Daoy (cell line): ENCODE measurements around the gene GRB7. TPM values are rescaled to one million over a fixed set of nuclear protein-coding genes. Genes with fewer than 3 reads are reported as not detected.
"Not testable (repeated sequence)": the region's sequence is repeated elsewhere in the genome, so short reads cannot be mapped to it uniquely, and the experiment has no call there.

Source experiments
- DNase-seq: peaks from one replicate; pipeline ENCODE4 v3.0.0-alpha.2; 2015; ENCODE audit warnings: low read depth
- total RNA-seq: library from RNA; depleted of rRNA; stranded (reverse); fragments of >200 nt; shearing (Covaris generic); gene quantifications from 2 replicates; pipeline ENCODE4 v1.2.3, GENCODE V29; 2014

Gene GRB7
- total RNA-seq, 1 experiment from 2014 or later: 0.11 TPM

- no peak for DNase-seq
Measured at GRCh38 chr17:39709319-39709997, 28.3 kb upstream of the GRB7 start.

- DNase-seq: no peak
Measured at GRCh38 chr17:39709998-39710964, 27.5 kb upstream of the GRB7 start.

GRCh38 chr17:39711071-39711470 is 26.7 kb upstream of the GRB7 start:
- DNase-seq: not testable (repeated sequence)

GRCh38 chr17:39711851-39712250 is 25.9 kb upstream of the GRB7 start:
- DNase-seq: no peak

- no peak for DNase-seq
Measured at GRCh38 chr17:39714234-39714633, 23.5 kb upstream of the GRB7 start.

- no peak for DNase-seq
Measured at GRCh38 chr17:39715375-39716072, 22.2 kb upstream of the GRB7 start.

GRCh38 chr17:39716073-39716818 is 21.5 kb upstream of the GRB7 start:
- DNase-seq: no peak

GRCh38 chr17:39716879-39717536 is 20.7 kb upstream of the GRB7 start:
- DNase-seq: no peak

- no peak for DNase-seq
Measured at GRCh38 chr17:39717660-39718059, 20.1 kb upstream of the GRB7 start.

- no peak for DNase-seq
Measured at GRCh38 chr17:39719563-39720355, 18.0 kb upstream of the GRB7 start.

- no peak for DNase-seq
Measured at GRCh38 chr17:39722104-39722503, 15.6 kb upstream of the GRB7 start.

- no peak for DNase-seq
Measured at GRCh38 chr17:39722965-39723848, 14.5 kb upstream of the GRB7 start.

- no peak for DNase-seq
Measured at GRCh38 chr17:39724731-39725130, 13.0 kb upstream of the GRB7 start.

- DNase-seq: not testable (repeated sequence)
Measured at GRCh38 chr17:39725923-39726322, 11.8 kb upstream of the GRB7 start.

- no peak for DNase-seq
Measured at GRCh38 chr17:39726617-39727016, 11.1 kb upstream of the GRB7 start.

- DNase-seq: no peak
Measured at GRCh38 chr17:39727556-39727955, 10.2 kb upstream of the GRB7 start.

GRCh38 chr17:39729280-39729851 is 8.4 kb upstream of the GRB7 start:
- DNase-seq: no peak

GRCh38 chr17:39730095-39730921 is 7.4 kb upstream of the GRB7 start, which contains the start of gene MIEN1:
Gene MIEN1, minus strand, starts transcription at chr17:39730532. Its CDS starts 37 bp downstream, at chr17:39730495.
- peak; percentile 84 for DNase-seq
